Ovary (tissue), 3 donors: ENCODE data around the gene CACNA2D4.

Experiments
- EP300 ChIP-seq: sonication (generic); formaldehyde crosslinking; IDR thresholded peaks from one replicate; pipeline ENCODE4 v1.6.1; 2017; ENCODE audit warnings: antibody characterized with exemption
- POLR2A ChIP-seq: fragments of 450-650 bp; IDR thresholded peaks from one replicate; pipeline ENCODE4 v1.6.1; 2017; ENCODE audit warnings: antibody characterized with exemption, mild to moderate bottlenecking, moderate library complexity
- TF ChIP-seq, protein P1 (sequence below), 3 donors: fragments of 450-650 bp in 2 of 3; fragments of 200-600 bp in 1 of 3; IDR thresholded peaks; one replicate each; pipeline versions ENCODE4 v1.5.1 to v1.8.0; 2016 to 2022; ENCODE audit warnings: antibody characterized with exemption in 3 of 3, mild to moderate bottlenecking in 1 of 3
- donor health status: DM: no; HTN: no; CAD: no.

DNA sequence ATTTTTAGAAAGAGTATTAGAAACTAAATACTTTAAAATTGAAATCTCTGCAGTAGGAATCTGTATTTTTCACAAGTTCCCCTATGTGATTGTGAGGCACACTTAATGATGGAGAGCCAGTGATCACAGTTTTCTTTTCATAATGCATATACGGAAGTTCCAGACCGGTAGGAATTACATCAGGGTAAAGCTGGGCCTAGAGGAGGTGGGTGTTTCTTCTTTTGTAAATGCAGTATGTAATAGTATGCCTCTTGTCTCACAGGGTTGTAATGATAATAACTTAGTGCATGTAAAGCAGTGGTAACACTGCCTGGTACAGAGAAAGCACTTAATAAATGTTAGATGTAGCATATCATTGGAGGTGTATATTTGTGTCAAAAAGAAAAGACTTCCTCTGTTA is 155.3 kb downstream of the CACNA2D4 start:
- TF ChIP-seq POLR2A (no peak), EP300 (no peak)
- TF ChIP-seq, protein P1, sequence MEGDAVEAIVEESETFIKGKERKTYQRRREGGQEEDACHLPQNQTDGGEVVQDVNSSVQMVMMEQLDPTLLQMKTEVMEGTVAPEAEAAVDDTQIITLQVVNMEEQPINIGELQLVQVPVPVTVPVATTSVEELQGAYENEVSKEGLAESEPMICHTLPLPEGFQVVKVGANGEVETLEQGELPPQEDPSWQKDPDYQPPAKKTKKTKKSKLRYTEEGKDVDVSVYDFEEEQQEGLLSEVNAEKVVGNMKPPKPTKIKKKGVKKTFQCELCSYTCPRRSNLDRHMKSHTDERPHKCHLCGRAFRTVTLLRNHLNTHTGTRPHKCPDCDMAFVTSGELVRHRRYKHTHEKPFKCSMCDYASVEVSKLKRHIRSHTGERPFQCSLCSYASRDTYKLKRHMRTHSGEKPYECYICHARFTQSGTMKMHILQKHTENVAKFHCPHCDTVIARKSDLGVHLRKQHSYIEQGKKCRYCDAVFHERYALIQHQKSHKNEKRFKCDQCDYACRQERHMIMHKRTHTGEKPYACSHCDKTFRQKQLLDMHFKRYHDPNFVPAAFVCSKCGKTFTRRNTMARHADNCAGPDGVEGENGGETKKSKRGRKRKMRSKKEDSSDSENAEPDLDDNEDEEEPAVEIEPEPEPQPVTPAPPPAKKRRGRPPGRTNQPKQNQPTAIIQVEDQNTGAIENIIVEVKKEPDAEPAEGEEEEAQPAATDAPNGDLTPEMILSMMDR (IDR thresholded peaks at IDR 0.05), result no peak
